Islet precursor cell (in vitro differentiated cells): ENCODE results near the gene GPRIN3.

Source experiments
- DNase-seq: peaks from one replicate; pipeline ENCODE4 v3.0.0-alpha.2; 2018

The GPRIN3 gene

GRCh38 chr4:89307446-89308160 lies at the start of gene GPRIN3:
TSS of gene GPRIN3 (minus strand) at chr4:89307800. CDS start at chr4:89250110, 57,690 bp downstream.
- DNase-seq: peak; percentile 85

GRCh38 chr4:89357340-89357739 lies 49.7 kb upstream of the GPRIN3 start:
- DNase-seq: peak; percentile 72

- no peak for DNase-seq
These were observed 48.5 kb upstream of the GPRIN3 start for GRCh38 chr4:89356086-89356485.

GRCh38 chr4:89353514-89353913 lies 45.9 kb upstream of the GPRIN3 start:
- no peak for DNase-seq

- DNase-seq: no peak
These were observed 44.9 kb upstream of the GPRIN3 start for GRCh38 chr4:89352541-89352940.

- DNase-seq: no peak
These were observed 43.6 kb upstream of the GPRIN3 start for GRCh38 chr4:89351201-89351600.

GRCh38 chr4:89347363-89348025 lies 39.9 kb upstream of the GPRIN3 start:
- no peak for DNase-seq

- DNase-seq: no peak
These were observed 37.0 kb upstream of the GPRIN3 start for GRCh38 chr4:89344571-89344970.

GRCh38 chr4:89338206-89338605 lies 30.6 kb upstream of the GPRIN3 start:
- DNase-seq: no peak

- DNase-seq: no peak
These were observed 30.1 kb upstream of the GPRIN3 start for GRCh38 chr4:89337681-89338080.

- DNase-seq: no peak
These were observed 29.3 kb upstream of the GPRIN3 start for GRCh38 chr4:89336818-89337420.

GRCh38 chr4:89334830-89335229 lies 27.2 kb upstream of the GPRIN3 start:
- no peak for DNase-seq

- DNase-seq: no peak
These were observed 26.7 kb upstream of the GPRIN3 start for GRCh38 chr4:89334311-89334710.

- no peak for DNase-seq
These were observed 24.3 kb upstream of the GPRIN3 start for GRCh38 chr4:89331686-89332544.

GRCh38 chr4:89331197-89331596 lies 23.6 kb upstream of the GPRIN3 start:
- DNase-seq: no peak

- no peak for DNase-seq
These were observed 21.7 kb upstream of the GPRIN3 start for GRCh38 chr4:89329280-89329679.

GRCh38 chr4:89324671-89325070 lies 17.1 kb upstream of the GPRIN3 start:
- DNase-seq: no peak

- no peak for DNase-seq
These were observed 15.1 kb upstream of the GPRIN3 start for GRCh38 chr4:89322671-89323070.

- no peak for DNase-seq
These were observed 12.2 kb upstream of the GPRIN3 start for GRCh38 chr4:89319756-89320155.

GRCh38 chr4:89316931-89317366 lies 9.3 kb upstream of the GPRIN3 start:
- DNase-seq: peak; percentile 61

GRCh38 chr4:89316211-89316610 lies 8.6 kb upstream of the GPRIN3 start:
- no peak for DNase-seq

GRCh38 chr4:89314291-89314690 lies 6.7 kb upstream of the GPRIN3 start:
- DNase-seq: no peak

GRCh38 chr4:89312066-89312465 lies 4.5 kb upstream of the GPRIN3 start:
- DNase-seq: no peak
